H9 (cell line): ENCODE results near the gene ZSWIM5. TPM values are rescaled to one million over a fixed set of nuclear protein-coding genes. Genes with fewer than 3 reads are reported as not detected.

Experiments used
- DNase-seq: peaks from one replicate; pipeline ENCODE4 v3.0.0-alpha.2; 2017
- H2AFZ ChIP-seq: one replicate; pipeline ENCODE4 v1.6.1; 2013; ENCODE audit warnings: mild to moderate bottlenecking, low read length, control low read depth, moderate library complexity
- H2AK5ac ChIP-seq: 2 replicates; pipeline ENCODE4 v1.6.1; 2013; ENCODE audit warnings: low read length, control low read depth, mixed read lengths; ENCODE audit not compliant: insufficient read length
- H2BK120ac ChIP-seq: one replicate; pipeline ENCODE4 v1.6.1; 2013; ENCODE audit warnings: low read depth, mild to moderate bottlenecking, low read length, control low read depth, inconsistent platforms; ENCODE audit not compliant: poor library complexity, severe bottlenecking
- H2BK12ac ChIP-seq: 2 replicates; pipeline ENCODE4 v1.6.1; 2013; ENCODE audit warnings: low read length, control low read depth, mixed read lengths, low read depth; ENCODE audit not compliant: insufficient read length
- H2BK15ac ChIP-seq: 2 replicates; pipeline ENCODE4 v1.6.1; 2013; ENCODE audit warnings: low read depth, low read length, control low read depth
- H2BK20ac ChIP-seq: one replicate; pipeline ENCODE4 v1.6.1; 2013; ENCODE audit warnings: low read depth, mild to moderate bottlenecking, low read length, control low read depth, inconsistent platforms; ENCODE audit not compliant: poor library complexity, severe bottlenecking
- H2BK5ac ChIP-seq: 2 replicates; pipeline ENCODE4 v1.6.1; 2013; ENCODE audit warnings: low read length, control low read depth, mixed read lengths; ENCODE audit not compliant: insufficient read length
- H3K14ac ChIP-seq: 2 replicates; pipeline ENCODE4 v1.6.1; 2013; ENCODE audit warnings: low read length, control low read depth; ENCODE audit not compliant: insufficient read depth
- H3K18ac ChIP-seq: 2 replicates; pipeline ENCODE4 v1.6.1; 2013; ENCODE audit warnings: low read depth, mild to moderate bottlenecking, mixed read lengths, low read length, control low read depth; ENCODE audit not compliant: insufficient read length
- H3K23ac ChIP-seq: 2 replicates; pipeline ENCODE4 v1.6.1; 2013; ENCODE audit warnings: low read length, control low read depth, mixed read lengths, low read depth; ENCODE audit not compliant: insufficient read length
- H3K23me2 ChIP-seq: 2 replicates; pipeline ENCODE4 v1.6.1; 2013; ENCODE audit warnings: low read depth, mild to moderate bottlenecking, mixed read lengths, low read length, control low read depth; ENCODE audit not compliant: insufficient read length, poor library complexity, severe bottlenecking
- H3K27ac ChIP-seq: 2 replicates; pipeline ENCODE4 v1.5.1; 2013; ENCODE audit warnings: low read length, control low read depth, mixed read lengths, low read depth; ENCODE audit not compliant: insufficient read length
- H3K27me3 ChIP-seq: 2 replicates; pipeline ENCODE4 v1.6.1; 2013; ENCODE audit warnings: low read length, control low read depth, inconsistent platforms; ENCODE audit not compliant: insufficient read depth
- H3K4ac ChIP-seq: 2 replicates; pipeline ENCODE4 v1.6.1; 2013; ENCODE audit warnings: low read depth, mild to moderate bottlenecking, control low read depth, inconsistent platforms, low read length, moderate library complexity
- H3K4me1 ChIP-seq: 2 replicates; pipeline ENCODE4 v1.6.1; 2013; ENCODE audit warnings: low read length, control low read depth, inconsistent platforms; ENCODE audit not compliant: insufficient read depth
- H3K4me2 ChIP-seq: 2 replicates; pipeline ENCODE4 v1.6.1; 2013; ENCODE audit warnings: low read length, control low read depth, mixed read lengths; ENCODE audit not compliant: insufficient read length, insufficient read depth
- H3K56ac ChIP-seq: 2 replicates; pipeline ENCODE4 v1.6.1; 2013; ENCODE audit warnings: low read depth, mild to moderate bottlenecking, mixed read lengths, low read length, control low read depth; ENCODE audit not compliant: insufficient read length
- H3K79me1 ChIP-seq: 2 replicates; pipeline ENCODE4 v1.6.1; 2013; ENCODE audit warnings: low read depth, mild to moderate bottlenecking, moderate library complexity, low read length, control low read depth, inconsistent platforms; ENCODE audit not compliant: insufficient read depth, poor library complexity, severe bottlenecking
- H3K79me2 ChIP-seq: 2 replicates; pipeline ENCODE4 v1.6.1; 2013; ENCODE audit warnings: low read length, control low read depth, inconsistent platforms; ENCODE audit not compliant: insufficient read depth
- H3K9ac ChIP-seq: 2 replicates; pipeline ENCODE4 v1.6.1; 2013; ENCODE audit warnings: low read length, control low read depth, mixed read lengths; ENCODE audit not compliant: insufficient read length; ENCODE audit errors: extremely low read depth
- H3K9me3 ChIP-seq: one replicate; pipeline ENCODE4 v1.6.1; 2013; ENCODE audit warnings: low read depth, low read length, inconsistent platforms; ENCODE audit not compliant: control insufficient read depth
- H3T11ph ChIP-seq: one replicate; pipeline ENCODE4 v1.6.1; 2013; ENCODE audit warnings: mild to moderate bottlenecking, low read length, control low read depth, inconsistent platforms
- H4K20me1 ChIP-seq: one replicate; pipeline ENCODE4 v1.6.1; 2013; ENCODE audit not compliant: control insufficient read depth, insufficient read length, insufficient read depth
- H4K5ac ChIP-seq: 2 replicates; pipeline ENCODE4 v1.6.1; 2013; ENCODE audit warnings: low read depth, mild to moderate bottlenecking, mixed read lengths, low read length, control low read depth; ENCODE audit not compliant: insufficient read length
- H4K8ac ChIP-seq: replicated peaks from 2 replicates; pipeline ENCODE4 v1.6.1; 2013; ENCODE audit warnings: low read length, control low read depth, mixed read lengths, low read depth; ENCODE audit not compliant: insufficient read length
- H4K91ac ChIP-seq: 2 replicates; pipeline ENCODE4 v1.6.1; 2013; ENCODE audit warnings: low read depth, mild to moderate bottlenecking, moderate library complexity, mixed read lengths, low read length, control low read depth; ENCODE audit not compliant: insufficient read length
- H3K27ac Mint-ChIP-seq, 3 experiments: 2 replicates in 2 of 3; 3 replicates in 1 of 3; pipeline ENCODE4 v1.8.0; 2020 to 2021; ENCODE audit warnings: mixed read lengths in 3 of 3, mild to moderate bottlenecking in 1 of 3, moderate library complexity in 1 of 3
- H3K27me3 Mint-ChIP-seq: 2 replicates; pipeline ENCODE4 v1.8.0; 2021; ENCODE audit warnings: low read depth, mild to moderate bottlenecking, moderate library complexity, mixed read lengths
- H3K36me3 Mint-ChIP-seq, 3 experiments: 2 replicates in 2 of 3; 3 replicates in 1 of 3; pipeline ENCODE4 v1.8.0; 2020 to 2021; ENCODE audit warnings: low read depth in 3 of 3, mixed read lengths in 3 of 3; ENCODE audit not compliant: insufficient read depth in 1 of 3
- H3K4me1 Mint-ChIP-seq, 2 experiments: 2 replicates each; pipeline ENCODE4 v1.8.0; 2020; ENCODE audit warnings: mixed read lengths in 2 of 2
- H3K4me3 Mint-ChIP-seq, 2 experiments: 2 replicates in 1 of 2; 3 replicates in 1 of 2; pipeline ENCODE4 v1.8.0; 2020 to 2021; ENCODE audit warnings: mild to moderate bottlenecking in 2 of 2, mixed read lengths in 2 of 2, moderate library complexity in 1 of 2
- H3K9me3 Mint-ChIP-seq, 2 experiments: 2 replicates in 1 of 2; 3 replicates in 1 of 2; pipeline ENCODE4 v1.8.0; 2020; ENCODE audit warnings: mild to moderate bottlenecking in 2 of 2, mixed read lengths in 2 of 2, moderate library complexity in 1 of 2
- total RNA-seq: library from RNA; stranded (reverse); gene quantifications from 2 replicates; pipeline ENCODE4 v1.2.1, GENCODE V29; 2021
- TF ChIP-seq, protein P1 (sequence below): fragments of 200-600 bp; sonication (generic); conservative IDR thresholded peaks from 3 replicates; pipeline ENCODE4 v1.8.0; 2021; ENCODE audit warnings: antibody characterized with exemption, mild to moderate bottlenecking

ZSWIM5 gene
- total RNA-seq, 1 experiment from 2014 or later: 3.5 TPM

DNA sequence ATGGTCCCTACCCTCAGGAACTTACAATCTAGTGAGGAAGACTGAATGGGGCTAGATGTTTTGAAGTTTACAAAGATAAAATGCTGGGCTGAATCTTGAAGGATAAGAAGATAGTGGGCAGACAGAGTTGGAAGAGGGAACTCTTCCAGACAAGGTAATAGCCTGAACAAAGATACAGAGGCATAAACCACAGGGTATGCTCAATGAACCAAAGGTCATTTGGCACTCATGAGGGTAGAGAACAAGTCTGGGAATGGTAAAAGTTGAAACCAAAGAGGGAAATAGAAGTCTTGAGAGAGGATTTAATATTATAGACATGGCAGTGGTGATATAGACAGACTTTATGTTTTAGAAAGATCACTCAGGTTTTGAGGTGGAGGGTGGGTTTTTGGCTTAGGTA lies 48.1 kb upstream of the ZSWIM5 start:
- Histone ChIP-seq H3K9ac (no peak overlapping the region), H2AFZ (no peak overlapping the region), H2BK15ac (no peak overlapping the region), H2BK5ac (no peak overlapping the region), H3K4me2 (no peak overlapping the region), H3K23ac (no peak overlapping the region), H2AK5ac (no peak overlapping the region), H3K79me2 (no peaks in the 10 kb centered on the region), H2BK20ac (no peak overlapping the region), H3K56ac (no peak overlapping the region), H3K4ac (no peak overlapping the region), H3K79me1 (no peaks in the 10 kb centered on the region), H3K14ac (no peak overlapping the region), H2BK120ac (no peak overlapping the region), H4K91ac (no peak overlapping the region), H3K27ac (no peak overlapping the region), H4K8ac (no peak overlapping the region), H3T11ph (no peak overlapping the region), H3K23me2 (no peaks in the 10 kb centered on the region), H2BK12ac (no peak overlapping the region), H3K18ac (no peak overlapping the region), H3K27me3 (no peaks in the 10 kb centered on the region), H4K5ac (no peak overlapping the region), H3K9me3 (peaks cover 22% of the 10 kb centered on the region), H3K4me1 (no peaks in the 10 kb centered on the region), H4K20me1 (no peaks in the 10 kb centered on the region)
- Mint-ChIP-seq H3K27ac (no peak overlapping the region), H3K4me3 (no peak overlapping the region), H3K36me3 (peaks cover 13 to 24% (median 23%) of the 10 kb centered on the region in 3 experiments), H3K4me1 (no peaks in the 10 kb centered on the region), H3K27me3 (peaks cover 10% of the 10 kb centered on the region), H3K9me3 (peaks cover 28 to 31% of the 10 kb centered on the region in 2 experiments)
- TF ChIP-seq, protein P1, sequence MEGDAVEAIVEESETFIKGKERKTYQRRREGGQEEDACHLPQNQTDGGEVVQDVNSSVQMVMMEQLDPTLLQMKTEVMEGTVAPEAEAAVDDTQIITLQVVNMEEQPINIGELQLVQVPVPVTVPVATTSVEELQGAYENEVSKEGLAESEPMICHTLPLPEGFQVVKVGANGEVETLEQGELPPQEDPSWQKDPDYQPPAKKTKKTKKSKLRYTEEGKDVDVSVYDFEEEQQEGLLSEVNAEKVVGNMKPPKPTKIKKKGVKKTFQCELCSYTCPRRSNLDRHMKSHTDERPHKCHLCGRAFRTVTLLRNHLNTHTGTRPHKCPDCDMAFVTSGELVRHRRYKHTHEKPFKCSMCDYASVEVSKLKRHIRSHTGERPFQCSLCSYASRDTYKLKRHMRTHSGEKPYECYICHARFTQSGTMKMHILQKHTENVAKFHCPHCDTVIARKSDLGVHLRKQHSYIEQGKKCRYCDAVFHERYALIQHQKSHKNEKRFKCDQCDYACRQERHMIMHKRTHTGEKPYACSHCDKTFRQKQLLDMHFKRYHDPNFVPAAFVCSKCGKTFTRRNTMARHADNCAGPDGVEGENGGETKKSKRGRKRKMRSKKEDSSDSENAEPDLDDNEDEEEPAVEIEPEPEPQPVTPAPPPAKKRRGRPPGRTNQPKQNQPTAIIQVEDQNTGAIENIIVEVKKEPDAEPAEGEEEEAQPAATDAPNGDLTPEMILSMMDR: no peak
- DNase-seq: no peak
